GM12878 (cell line): ENCODE data around the gene PXT1. TPM values are rescaled to one million over a fixed set of nuclear protein-coding genes. Genes with fewer than 3 reads are reported as not detected.

Source experiments
- BCL11A ChIP-seq: IDR thresholded peaks from 2 replicates; pipeline ENCODE4 v1.6.1; 2011; ENCODE audit warnings: low read depth, low read length
- CEBPB ChIP-seq, 2 experiments: fragments of 150-350 bp in 1 of 2; IDR thresholded peaks; 2 replicates each; pipeline ENCODE4 v1.6.1; 2012 to 2014; ENCODE audit warnings: low read depth in 2 of 2, low read length in 2 of 2, borderline replicate concordance in 1 of 2, inconsistent platforms in 1 of 2
- CEBPZ ChIP-seq: fragments of 150-350 bp; IDR thresholded peaks from 2 replicates; pipeline ENCODE4 v1.6.1; 2016; ENCODE audit warnings: low read depth, low read length
- CHD1 ChIP-seq: IDR thresholded peaks from 2 replicates; pipeline ENCODE4 v1.6.1; 2012; ENCODE audit warnings: low read depth, low read length, improper control_type of control experiment
- CREB1 ChIP-seq: IDR thresholded peaks from 2 replicates; pipeline ENCODE4 v1.6.1; 2012; ENCODE audit warnings: low read depth, mild to moderate bottlenecking, inconsistent platforms
- GABPA ChIP-seq: IDR thresholded peaks from 2 replicates; pipeline ENCODE4 v1.6.1; 2014; ENCODE audit warnings: antibody characterized with exemption, low read depth, mild to moderate bottlenecking, inconsistent platforms
- HDAC6 ChIP-seq: fragments of 200-600 bp; sonication (generic); IDR thresholded peaks from one replicate; pipeline ENCODE4 v1.8.0; 2017; ENCODE audit warnings: antibody characterized with exemption; ENCODE audit not compliant: unreplicated experiment
- HSF1 ChIP-seq: fragments of 150-350 bp; IDR thresholded peaks from 2 replicates; pipeline ENCODE4 v1.6.1; 2014; ENCODE audit warnings: mild to moderate bottlenecking, low read depth, low read length
- JUNB ChIP-seq: IDR thresholded peaks from 2 replicates; pipeline ENCODE4 v1.6.1; 2016; ENCODE audit warnings: antibody characterized with exemption, mild to moderate bottlenecking
- MEF2A ChIP-seq: IDR thresholded peaks from 2 replicates; pipeline ENCODE4 v1.6.1; 2011; ENCODE audit warnings: low read depth, mild to moderate bottlenecking, low read length, moderate library complexity; ENCODE audit not compliant: insufficient read depth
- MYC ChIP-seq: IDR thresholded peaks from 2 replicates; pipeline ENCODE4 v1.6.1; 2011; ENCODE audit warnings: mild to moderate bottlenecking, low read length, moderate library complexity, inconsistent platforms; ENCODE audit not compliant: insufficient read depth, insufficient replicate concordance, insufficient read length, severe bottlenecking
- SUPT20H ChIP-seq: IDR thresholded peaks from 2 replicates; pipeline ENCODE4 v1.6.1; 2011; ENCODE audit warnings: low read depth, mild to moderate bottlenecking, low read length, moderate library complexity, borderline replicate concordance; ENCODE audit not compliant: control insufficient read depth
- TBL1XR1 ChIP-seq: IDR thresholded peaks from 2 replicates; pipeline ENCODE4 v1.6.1; 2012; ENCODE audit warnings: low read depth, low read length, improper control_type of control experiment
- YY1 ChIP-seq: IDR thresholded peaks from 2 replicates; pipeline ENCODE4 v1.6.1; 2011; ENCODE audit warnings: low read depth, mild to moderate bottlenecking, low read length
- ZBED1 ChIP-seq: IDR thresholded peaks from 2 replicates; pipeline ENCODE4 v1.6.1; 2016; ENCODE audit warnings: borderline replicate concordance
- ZNF217 ChIP-seq: fragments of 450-650 bp; IDR thresholded peaks from 2 replicates; pipeline ENCODE4 v1.6.1; 2017; ENCODE audit warnings: antibody characterized with exemption, mild to moderate bottlenecking
- ZNF687 ChIP-seq: fragments of 450-650 bp; IDR thresholded peaks from 2 replicates; pipeline ENCODE4 v1.6.1; 2017; ENCODE audit warnings: mild to moderate bottlenecking, moderate library complexity
- polyA plus RNA-seq, 11 experiments: library from polyadenylated mRNA; depleted of rRNA in 4 of 11; unstranded in 6 of 11; stranded (reverse) in 5 of 11; fragments of >200 nt; fragmentation: Nextera tagmentation in 4 of 11; fragmentation: Illumina TruSeq in 1 of 11; extraction: Ambion mirVana in 4 of 11; extraction: Trizol in 1 of 11; gene quantifications; 1 replicate in 1 of 11; 2 replicates in 10 of 11; pipeline versions ENCODE4 v1.2.1 to v1.2.3, GENCODE V29; 2011 to 2016; ENCODE audit warnings: inconsistent platforms in 2 of 11, missing spikeins in 2 of 11, low read depth in 1 of 11
- total RNA-seq, 4 experiments: library from RNA; depleted of rRNA in 3 of 4; stranded (reverse); fragments of >200 nt in 3 of 4; fragmentation: Illumina TruSeq in 1 of 4; extraction: Trizol in 1 of 4; gene quantifications; 2 replicates each; pipeline versions ENCODE4 v1.2.1 to v1.2.3, GENCODE V29; 2013 to 2021
- TF ChIP-seq, protein P1 (sequence below): IDR thresholded peaks from 2 replicates; pipeline ENCODE4 v1.6.1; 2012; ENCODE audit warnings: low read depth, low read length, improper control_type of control experiment

Gene PXT1
- total and polyA plus RNA-seq, 10 of the 15 experiments (the other 5 are each of a cell fraction or from before 2014, with no cell fraction given) = 0.27 to 2.9 (median 0.50) TPM

- TF ChIP-seq GABPA (no peak), YY1 (peak; percentile 81), BCL11A (no peak), MEF2A (0 out of 2 replicates have a peak, but pooled peaks have one; percentile 35), JUNB (no peak), HDAC6 (no peak), CREB1 (peak; percentile 77), CEBPZ (no peak), ZNF217 (no peak; the same call in 1 of the 2 replicates), ZNF687 (peak; percentile 82), HSF1 (no peak; the same call in 1 of the 2 replicates), CEBPB (IDR thresholded peaks at IDR 0.05; ENCODE audit: borderline replicate concordance in 1 of 2, low read depth in 2 of 2, low read length in 2 of 2) (no peak), ZBED1 (no peak), SUPT20H (no peak), MYC (peak; percentile 72), CHD1 (no peak), TBL1XR1 (no peak; the same call in 1 of the 2 replicates)
- TF ChIP-seq, protein P1, sequence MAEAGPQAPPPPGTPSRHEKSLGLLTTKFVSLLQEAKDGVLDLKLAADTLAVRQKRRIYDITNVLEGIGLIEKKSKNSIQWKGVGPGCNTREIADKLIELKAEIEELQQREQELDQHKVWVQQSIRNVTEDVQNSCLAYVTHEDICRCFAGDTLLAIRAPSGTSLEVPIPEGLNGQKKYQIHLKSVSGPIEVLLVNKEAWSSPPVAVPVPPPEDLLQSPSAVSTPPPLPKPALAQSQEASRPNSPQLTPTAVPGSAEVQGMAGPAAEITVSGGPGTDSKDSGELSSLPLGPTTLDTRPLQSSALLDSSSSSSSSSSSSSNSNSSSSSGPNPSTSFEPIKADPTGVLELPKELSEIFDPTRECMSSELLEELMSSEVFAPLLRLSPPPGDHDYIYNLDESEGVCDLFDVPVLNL = no peak
Measured at GRCh38 chr6:36442671-36443470, at the start of gene PXT1, which contains the start of gene KCTD20 (continued).
